Measurements from ENCODE around the gene ENAH. TPM values are rescaled to one million over a fixed set of nuclear protein-coding genes. Genes with fewer than 3 reads are reported as not detected.

ENAH gene
- total RNA-seq, 2 donors from 2014 or later: 50.5 to 59.5 TPM

GRCh38 chr1:225480825-225481434 lies 172.0 kb downstream of the ENAH start:
- DNase-seq (ENCODE audit: low spot score): peak; percentile 57
- Histone ChIP-seq H3K36me3 (no peaks in the 10 kb centered on the region), H3K27ac (no peak overlapping the region)

GRCh38 chr1:225479996-225480720 lies 172.8 kb downstream of the ENAH start:
- peaks cover 0 to 6% of the 10 kb centered on the region in 2 donors for H3K4me1 ChIP-seq
- peak; percentile 46 for DNase-seq (ENCODE audit: low spot score)
- no peak overlapping the region for H3K4me3 ChIP-seq
- H3K9me3 ChIP-seq: no peaks in the 10 kb centered on the region
- H3K27me3 ChIP-seq: no peaks in the 10 kb centered on the region
- H3K36me3 ChIP-seq: no peaks in the 10 kb centered on the region
- no peak for TF ChIP-seq CTCF (IDR thresholded peaks at IDR 0.05)
- H3K27ac ChIP-seq: no peak overlapping the region

More at GRCh38 chr1:225480825-225481434, 172.0 kb downstream of the ENAH start:
- Histone ChIP-seq H3K9me3 (no peaks in the 10 kb centered on the region), H3K4me3 (no peak overlapping the region), H3K4me1 (peaks cover 0 to 4% of the 10 kb centered on the region in 2 donors), H3K27me3 (no peaks in the 10 kb centered on the region)
- peak; percentile 64 to 78 for TF ChIP-seq CTCF (IDR thresholded peaks at IDR 0.05)

GRCh38 chr1:225479341-225479740 lies 173.6 kb downstream of the ENAH start:
- no peak for TF ChIP-seq CTCF (IDR thresholded peaks at IDR 0.05)
- peak; percentile 16 for DNase-seq (ENCODE audit: low spot score)
- no peak overlapping the region for H3K4me3 ChIP-seq
- H3K4me1 ChIP-seq: peaks cover 0 to 11% of the 10 kb centered on the region in 2 donors
- H3K27ac ChIP-seq: no peak overlapping the region
- no peaks in the 10 kb centered on the region for H3K9me3 ChIP-seq
- no peaks in the 10 kb centered on the region for H3K36me3 ChIP-seq
- no peaks in the 10 kb centered on the region for H3K27me3 ChIP-seq

- H3K36me3 ChIP-seq: no peaks in the 10 kb centered on the region
- H3K4me3 ChIP-seq: no peak overlapping the region
- H3K4me1 ChIP-seq: peaks cover 0 to 9% of the 10 kb centered on the region in 2 donors
- no peaks in the 10 kb centered on the region for H3K9me3 ChIP-seq
- peak; percentile 23 for DNase-seq (ENCODE audit: low spot score)
- no peak for TF ChIP-seq CTCF (IDR thresholded peaks at IDR 0.05)
- H3K27ac ChIP-seq: no peak overlapping the region
- no peaks in the 10 kb centered on the region for H3K27me3 ChIP-seq
These were observed 175.5 kb downstream of the ENAH start for GRCh38 chr1:225477296-225477911.

GRCh38 chr1:225476538-225476988 lies 176.4 kb downstream of the ENAH start:
- TF ChIP-seq CTCF (IDR thresholded peaks at IDR 0.05): no peak
- Histone ChIP-seq H3K4me3 (no peak overlapping the region), H3K4me1 (peaks cover 0 to 9% of the 10 kb centered on the region in 2 donors)

More at GRCh38 chr1:225476538-225476988, 176.4 kb downstream of the ENAH start:
- peak; percentile 44 for DNase-seq (ENCODE audit: low spot score)
- Histone ChIP-seq H3K27me3 (no peaks in the 10 kb centered on the region), H3K9me3 (no peaks in the 10 kb centered on the region), H3K36me3 (no peaks in the 10 kb centered on the region), H3K27ac (no peak overlapping the region)
